ENCODE measurements around the gene PID1. TPM values are rescaled to one million over a fixed set of nuclear protein-coding genes. Genes with fewer than 3 reads are reported as not detected.

PID1 gene
- total RNA-seq, 1 experiment from 2014 or later: 2.6 TPM

DNA sequence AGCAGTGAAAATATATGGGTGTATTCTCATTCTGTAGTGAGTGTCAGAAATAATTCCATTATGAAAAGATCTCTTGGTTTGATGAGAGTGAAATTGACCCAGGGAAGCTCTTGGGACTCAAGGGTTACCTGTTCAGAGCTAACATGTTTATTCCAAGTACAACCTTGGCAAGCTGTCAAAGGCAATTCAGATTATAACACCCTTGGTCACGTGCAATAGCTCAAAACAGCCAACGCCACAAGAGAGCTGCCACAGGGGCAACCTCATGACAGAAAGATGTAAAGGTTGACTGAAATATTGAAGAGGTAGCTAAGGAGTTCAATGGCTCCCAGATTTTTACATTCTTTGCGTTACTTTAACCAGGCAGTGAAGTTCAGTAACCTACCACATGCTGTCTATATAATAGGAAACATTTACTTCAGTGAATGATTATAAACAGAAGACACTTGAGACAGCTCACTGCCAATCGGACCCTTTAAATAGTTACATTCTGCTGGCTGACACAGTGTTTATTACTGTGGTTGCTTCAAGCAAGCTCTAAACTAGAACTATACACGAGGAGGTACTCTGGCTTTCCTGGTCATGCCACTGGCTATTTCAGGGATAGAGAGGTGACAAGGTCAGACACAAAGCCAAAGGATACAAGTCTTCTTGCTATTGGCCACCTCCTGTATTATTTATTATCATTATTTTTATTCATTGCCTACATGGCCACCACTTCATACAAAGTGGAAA lies 187.3 kb downstream of the PID1 start:
- H3K4me3 Mint-ChIP-seq: no peak overlapping the region
- no peaks in the 10 kb centered on the region for H3K36me3 Mint-ChIP-seq
- ATAC-seq (no peak), DNase-seq (ENCODE audit: low spot score) (no peak)
- POLR2A ChIA-PET: no interaction called here
- no peaks in the 10 kb centered on the region for H3K4me1 Mint-ChIP-seq
- no peaks in the 10 kb centered on the region for H3K27me3 Mint-ChIP-seq (ENCODE audit: low read depth)
- CTCF ChIA-PET: no interaction called here
- peaks cover 14% of the 10 kb centered on the region for H3K9me3 Mint-ChIP-seq
- H3K27ac Mint-ChIP-seq: no peak overlapping the region
- TF ChIP-seq CREB1 (CRISPR knock-in tag; IDR thresholded peaks at IDR 0.05) (no peak), KAT7 (CRISPR knock-in tag; IDR thresholded peaks at IDR 0.05; ENCODE audit: borderline replicate concordance) (no peak), NFYB (CRISPR knock-in tag; conservative IDR thresholded peaks at IDR 0.05; ENCODE audit: low read depth) (no peak), ATF1 (CRISPR knock-in tag; IDR thresholded peaks at IDR 0.05) (no peak), OVOL2 (CRISPR knock-in tag; IDR thresholded peaks at IDR 0.05; ENCODE audit: borderline replicate concordance) (no peak), TP53 (CRISPR knock-in tag; IDR thresholded peaks at IDR 0.05) (no peak), SMAD4 (CRISPR knock-in tag; IDR thresholded peaks at IDR 0.05) (no peak), ESRRA (CRISPR knock-in tag; IDR thresholded peaks at IDR 0.05; ENCODE audit: borderline replicate concordance) (no peak), JUN (CRISPR knock-in tag; IDR thresholded peaks at IDR 0.05) (no peak), ZNF416 (CRISPR knock-in tag; IDR thresholded peaks at IDR 0.05) (no peak), MXD4 (CRISPR knock-in tag; IDR thresholded peaks at IDR 0.05; ENCODE audit: borderline replicate concordance) (no peak), ZNF671 (CRISPR knock-in tag; IDR thresholded peaks at IDR 0.05) (no peak)
- TF ChIP-seq, protein P1, sequence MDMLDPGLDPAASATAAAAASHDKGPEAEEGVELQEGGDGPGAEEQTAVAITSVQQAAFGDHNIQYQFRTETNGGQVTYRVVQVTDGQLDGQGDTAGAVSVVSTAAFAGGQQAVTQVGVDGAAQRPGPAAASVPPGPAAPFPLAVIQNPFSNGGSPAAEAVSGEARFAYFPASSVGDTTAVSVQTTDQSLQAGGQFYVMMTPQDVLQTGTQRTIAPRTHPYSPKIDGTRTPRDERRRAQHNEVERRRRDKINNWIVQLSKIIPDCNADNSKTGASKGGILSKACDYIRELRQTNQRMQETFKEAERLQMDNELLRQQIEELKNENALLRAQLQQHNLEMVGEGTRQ (CRISPR knock-in tag; IDR thresholded peaks at IDR 0.05): no peak
- TF ChIP-seq, protein P2, sequence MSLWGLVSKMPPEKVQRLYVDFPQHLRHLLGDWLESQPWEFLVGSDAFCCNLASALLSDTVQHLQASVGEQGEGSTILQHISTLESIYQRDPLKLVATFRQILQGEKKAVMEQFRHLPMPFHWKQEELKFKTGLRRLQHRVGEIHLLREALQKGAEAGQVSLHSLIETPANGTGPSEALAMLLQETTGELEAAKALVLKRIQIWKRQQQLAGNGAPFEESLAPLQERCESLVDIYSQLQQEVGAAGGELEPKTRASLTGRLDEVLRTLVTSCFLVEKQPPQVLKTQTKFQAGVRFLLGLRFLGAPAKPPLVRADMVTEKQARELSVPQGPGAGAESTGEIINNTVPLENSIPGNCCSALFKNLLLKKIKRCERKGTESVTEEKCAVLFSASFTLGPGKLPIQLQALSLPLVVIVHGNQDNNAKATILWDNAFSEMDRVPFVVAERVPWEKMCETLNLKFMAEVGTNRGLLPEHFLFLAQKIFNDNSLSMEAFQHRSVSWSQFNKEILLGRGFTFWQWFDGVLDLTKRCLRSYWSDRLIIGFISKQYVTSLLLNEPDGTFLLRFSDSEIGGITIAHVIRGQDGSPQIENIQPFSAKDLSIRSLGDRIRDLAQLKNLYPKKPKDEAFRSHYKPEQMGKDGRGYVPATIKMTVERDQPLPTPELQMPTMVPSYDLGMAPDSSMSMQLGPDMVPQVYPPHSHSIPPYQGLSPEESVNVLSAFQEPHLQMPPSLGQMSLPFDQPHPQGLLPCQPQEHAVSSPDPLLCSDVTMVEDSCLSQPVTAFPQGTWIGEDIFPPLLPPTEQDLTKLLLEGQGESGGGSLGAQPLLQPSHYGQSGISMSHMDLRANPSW (CRISPR knock-in tag; conservative IDR thresholded peaks at IDR 0.05; ENCODE audit: low read depth): no peak

DNA sequence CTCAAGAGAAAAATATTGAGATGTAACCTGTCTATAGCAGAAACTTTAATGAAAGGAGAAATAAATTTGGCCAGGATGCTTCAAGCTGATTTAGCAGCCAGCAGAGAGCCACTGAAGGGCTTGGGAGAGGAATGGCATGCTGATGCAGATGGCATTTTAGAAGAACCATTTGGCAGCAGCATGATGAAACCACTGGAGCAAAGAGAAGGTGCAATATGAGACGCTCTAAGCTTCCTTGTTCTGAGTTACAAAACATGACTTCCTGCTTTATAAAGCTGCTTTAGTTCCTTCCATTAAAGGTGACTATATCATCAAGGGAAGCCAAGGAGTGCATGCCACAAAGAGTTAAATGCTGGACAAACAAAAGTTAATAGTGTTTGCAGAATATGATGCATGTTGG lies 189.7 kb downstream of the PID1 start:
- ATAC-seq: no peak
- DNase-seq (ENCODE audit: low spot score): no peak

More for the DNA sequence above, 189.7 kb downstream of the PID1 start:
- ChIA-PET CTCF (no interaction called here), POLR2A (no interaction called here)
- Mint-ChIP-seq H3K36me3 (no peaks in the 10 kb centered on the region), H3K27me3 (ENCODE audit: low read depth) (no peaks in the 10 kb centered on the region), H3K9me3 (peaks cover 19% of the 10 kb centered on the region), H3K4me3 (no peak overlapping the region), H3K27ac (no peak overlapping the region), H3K4me1 (no peaks in the 10 kb centered on the region)
- TF ChIP-seq, protein P2 (CRISPR knock-in tag; conservative IDR thresholded peaks at IDR 0.05; ENCODE audit: low read depth): no peak
- TF ChIP-seq SOX15 (CRISPR knock-in tag; IDR thresholded peaks at IDR 0.05) (no peak), PRDM15 (CRISPR knock-in tag; IDR thresholded peaks at IDR 0.05) (no peak)
- TF ChIP-seq, protein P3, sequence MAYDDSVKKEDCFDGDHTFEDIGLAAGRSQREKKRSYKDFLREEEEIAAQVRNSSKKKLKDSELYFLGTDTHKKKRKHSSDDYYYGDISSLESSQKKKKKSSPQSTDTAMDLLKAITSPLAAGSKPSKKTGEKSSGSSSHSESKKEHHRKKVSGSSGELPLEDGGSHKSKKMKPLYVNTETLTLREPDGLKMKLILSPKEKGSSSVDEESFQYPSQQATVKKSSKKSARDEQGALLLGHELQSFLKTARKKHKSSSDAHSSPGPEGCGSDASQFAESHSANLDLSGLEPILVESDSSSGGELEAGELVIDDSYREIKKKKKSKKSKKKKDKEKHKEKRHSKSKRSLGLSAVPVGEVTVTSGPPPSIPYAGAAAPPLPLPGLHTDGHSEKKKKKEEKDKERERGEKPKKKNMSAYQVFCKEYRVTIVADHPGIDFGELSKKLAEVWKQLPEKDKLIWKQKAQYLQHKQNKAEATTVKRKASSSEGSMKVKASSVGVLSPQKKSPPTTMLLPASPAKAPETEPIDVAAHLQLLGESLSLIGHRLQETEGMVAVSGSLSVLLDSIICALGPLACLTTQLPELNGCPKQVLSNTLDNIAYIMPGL (CRISPR knock-in tag; IDR thresholded peaks at IDR 0.05): no peak
- TF ChIP-seq, protein P1 (CRISPR knock-in tag; IDR thresholded peaks at IDR 0.05): no peak
